A673 (cell line): Measurements from ENCODE around the gene FURIN.

Experiments
- EZH2 ChIP-seq: fragments of 200-600 bp; sonication (generic); IDR thresholded peaks from 2 replicates; pipeline ENCODE4 v1.6.1; 2017; ENCODE audit warnings: borderline replicate concordance, low read depth, mild to moderate bottlenecking, mixed read lengths, antibody characterized with exemption, low read length; ENCODE audit not compliant: poor library complexity, severe bottlenecking
- TF ChIP-seq, protein P1 (sequence below): fragments of 300-800, 200-600 bp; sonication (generic); conservative IDR thresholded peaks from 2 replicates; pipeline ENCODE4 v1.5.1; 2017; ENCODE audit warnings: low read depth, mild to moderate bottlenecking, antibody characterized with exemption, low read length, moderate library complexity, mixed read lengths

DNA sequence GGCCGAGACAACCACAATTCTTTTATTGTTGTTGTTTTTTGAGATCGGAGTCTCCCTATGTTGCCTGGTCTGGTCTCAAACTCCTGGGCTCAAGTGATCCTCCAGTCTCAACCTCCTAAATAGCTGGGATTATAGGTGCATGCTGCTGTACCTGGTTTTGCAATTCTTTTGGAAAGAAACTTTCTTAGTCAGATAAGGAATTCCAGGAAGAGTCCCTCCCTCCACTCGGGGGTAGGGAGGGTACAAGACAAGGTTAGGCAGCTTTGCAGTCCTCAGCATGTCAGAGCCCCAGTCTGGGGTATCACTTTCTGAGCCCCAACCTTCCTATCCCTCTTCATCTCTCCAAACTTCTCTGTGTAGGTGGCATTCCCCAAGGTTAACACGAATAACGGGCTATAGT, 33.8 kb upstream of the FURIN start:
- TF ChIP-seq, protein P1, sequence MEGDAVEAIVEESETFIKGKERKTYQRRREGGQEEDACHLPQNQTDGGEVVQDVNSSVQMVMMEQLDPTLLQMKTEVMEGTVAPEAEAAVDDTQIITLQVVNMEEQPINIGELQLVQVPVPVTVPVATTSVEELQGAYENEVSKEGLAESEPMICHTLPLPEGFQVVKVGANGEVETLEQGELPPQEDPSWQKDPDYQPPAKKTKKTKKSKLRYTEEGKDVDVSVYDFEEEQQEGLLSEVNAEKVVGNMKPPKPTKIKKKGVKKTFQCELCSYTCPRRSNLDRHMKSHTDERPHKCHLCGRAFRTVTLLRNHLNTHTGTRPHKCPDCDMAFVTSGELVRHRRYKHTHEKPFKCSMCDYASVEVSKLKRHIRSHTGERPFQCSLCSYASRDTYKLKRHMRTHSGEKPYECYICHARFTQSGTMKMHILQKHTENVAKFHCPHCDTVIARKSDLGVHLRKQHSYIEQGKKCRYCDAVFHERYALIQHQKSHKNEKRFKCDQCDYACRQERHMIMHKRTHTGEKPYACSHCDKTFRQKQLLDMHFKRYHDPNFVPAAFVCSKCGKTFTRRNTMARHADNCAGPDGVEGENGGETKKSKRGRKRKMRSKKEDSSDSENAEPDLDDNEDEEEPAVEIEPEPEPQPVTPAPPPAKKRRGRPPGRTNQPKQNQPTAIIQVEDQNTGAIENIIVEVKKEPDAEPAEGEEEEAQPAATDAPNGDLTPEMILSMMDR, result no peak
- TF ChIP-seq EZH2, result no peak
